ENCODE data around the gene LSM10.
A peak's percentile ranks its signal among the peaks of the same experiment; 100 is the strongest.

LSM10 gene

DNA sequence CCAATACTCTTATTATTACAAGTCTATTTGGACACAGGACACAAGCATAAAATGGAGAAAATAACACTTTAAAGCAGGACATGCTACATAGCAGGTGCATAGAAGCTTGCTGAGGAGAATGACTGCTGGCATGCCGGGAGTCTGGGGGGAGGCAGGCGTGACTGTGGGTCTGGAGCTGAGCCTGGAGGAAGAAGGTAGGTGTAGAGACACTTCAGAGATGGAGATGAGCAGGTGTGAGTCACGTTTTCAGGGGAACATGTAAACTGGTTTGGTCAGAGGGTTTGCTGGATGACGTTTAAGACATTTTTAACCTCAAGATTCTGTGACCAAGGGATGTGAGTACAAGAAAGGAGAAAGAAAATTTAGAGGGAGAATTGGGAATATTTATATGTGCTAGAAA lies 28.1 kb upstream of the LSM10 start:
- WGBS (ENCODE audit: extremely low coverage, insufficient coverage, insufficient read length) = no CpG with 5 or more reads among the region's 4 CpGs
- H3K4me1 ChIP-seq (ENCODE audit: control insufficient read depth in 1 of 2, insufficient read depth in 2 of 2, low read length in 2 of 2) = peaks cover 0 to 7% of the 10 kb centered on the region in 2 experiments

DNA sequence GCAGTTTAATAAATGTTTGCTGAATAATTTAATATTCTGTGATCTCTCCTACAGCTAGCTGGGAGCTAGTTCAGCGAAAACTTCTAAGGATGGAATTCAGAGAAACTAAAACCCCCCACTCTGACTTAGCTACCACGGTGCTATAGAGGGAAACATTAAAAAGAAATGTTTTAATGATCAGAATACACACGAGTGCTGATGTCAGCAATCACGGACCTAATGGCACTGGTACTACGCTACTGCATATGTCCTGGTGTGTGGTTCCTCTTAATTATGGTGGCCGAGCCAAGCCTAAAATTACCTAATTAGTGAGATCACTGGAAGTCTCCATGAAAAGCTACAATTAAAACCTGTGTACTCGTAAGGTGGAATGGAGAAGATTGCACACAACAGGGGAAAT lies 23.9 kb upstream of the LSM10 start:
- Histone ChIP-seq H2BK5ac (ENCODE audit: low read depth, low read length, poor library complexity) (no peak overlapping the region), H3K79me2 (ENCODE audit: control insufficient read depth, insufficient read depth, low read length, poor library complexity) (no peaks in the 10 kb centered on the region), H3K4me1 (ENCODE audit: control insufficient read depth in 1 of 2, insufficient read depth in 2 of 2, low read length in 2 of 2) (peaks cover 0 to 7% of the 10 kb centered on the region in 2 experiments), H3K79me1 (ENCODE audit: low read length) (peaks cover 3% of the 10 kb centered on the region), H3K9ac (ENCODE audit: low read length) (no peak overlapping the region), H3K18ac (ENCODE audit: low read length) (no peak overlapping the region), H2BK120ac (ENCODE audit: insufficient read depth, low read length, poor library complexity) (no peak overlapping the region), H2AK5ac (ENCODE audit: low read length) (no peak overlapping the region), H3K4me2 (ENCODE audit: low read length) (no peak overlapping the region), H3K36me3 (ENCODE audit: control insufficient read depth in 1 of 2, insufficient read depth in 2 of 2, low read length in 2 of 2) (peaks cover 0 to 2% of the 10 kb centered on the region in 2 experiments), H3K14ac (ENCODE audit: low read length) (no peak overlapping the region), H4K12ac (ENCODE audit: low read depth, low read length) (no peak overlapping the region), H3K9me3 (ENCODE audit: insufficient read depth, low read depth, low read length) (no peaks in the 10 kb centered on the region), H4K8ac (ENCODE audit: low read depth, low read length) (no peak overlapping the region), H3K27me3 (ENCODE audit: insufficient read depth, low read length) (no peaks in the 10 kb centered on the region), H3K4me3 (ENCODE audit: low read depth, low read length) (no peak overlapping the region), H3K23ac (ENCODE audit: low read length) (no peak overlapping the region), H2BK12ac (ENCODE audit: low read length) (no peak overlapping the region), H3K4ac (ENCODE audit: low read depth, low read length) (no peak overlapping the region), H4K91ac (ENCODE audit: low read depth, low read length) (no peak overlapping the region), H3K27ac (ENCODE audit: low read depth, low read length) (no peak overlapping the region), H2AFZ (ENCODE audit: insufficient read depth, low read length, poor library complexity) (no peak overlapping the region)
- no peak for DNase-seq
- WGBS (ENCODE audit: extremely low coverage, insufficient coverage, insufficient read length) = no CpG with 5 or more reads among the region's 7 CpGs

More for the DNA sequence above, 28.1 kb upstream of the LSM10 start:
- no peak overlapping the region for H3K18ac ChIP-seq (ENCODE audit: low read length)
- H3K27me3 ChIP-seq (ENCODE audit: insufficient read depth, low read length) = no peaks in the 10 kb centered on the region
- no peak overlapping the region for H4K91ac ChIP-seq (ENCODE audit: low read depth, low read length)
- H2BK5ac ChIP-seq (ENCODE audit: low read depth, low read length, poor library complexity) = no peak overlapping the region
- no peak overlapping the region for H2AK5ac ChIP-seq (ENCODE audit: low read length)
- no peak overlapping the region for H4K8ac ChIP-seq (ENCODE audit: low read depth, low read length)
- H3K4me3 ChIP-seq (ENCODE audit: low read depth, low read length) = no peak overlapping the region
- H3K9ac ChIP-seq (ENCODE audit: low read length) = no peak overlapping the region
- H3K14ac ChIP-seq (ENCODE audit: low read length) = no peak overlapping the region
- no peaks in the 10 kb centered on the region for H3K9me3 ChIP-seq (ENCODE audit: insufficient read depth, low read depth, low read length)
- H3K23ac ChIP-seq (ENCODE audit: low read length) = no peak overlapping the region
- no peak overlapping the region for H3K4me2 ChIP-seq (ENCODE audit: low read length)
- no peaks in the 10 kb centered on the region for H3K79me2 ChIP-seq (ENCODE audit: control insufficient read depth, insufficient read depth, low read length, poor library complexity)
- H2BK120ac ChIP-seq (ENCODE audit: insufficient read depth, low read length, poor library complexity) = no peak overlapping the region
- peak; percentile 48 to 71 for DNase-seq
- peak overlapping the region; percentile 11 for H3K27ac ChIP-seq (ENCODE audit: low read depth, low read length)
- H3K4ac ChIP-seq (ENCODE audit: low read depth, low read length) = no peak overlapping the region
- H3K79me1 ChIP-seq (ENCODE audit: low read length) = peaks cover 3% of the 10 kb centered on the region
- no peak overlapping the region for H2BK12ac ChIP-seq (ENCODE audit: low read length)
- H3K36me3 ChIP-seq (ENCODE audit: control insufficient read depth in 1 of 2, insufficient read depth in 2 of 2, low read length in 2 of 2) = no peaks in the 10 kb centered on the region
- H2AFZ ChIP-seq (ENCODE audit: insufficient read depth, low read length, poor library complexity) = no peak overlapping the region
- no peak overlapping the region for H4K12ac ChIP-seq (ENCODE audit: low read depth, low read length)

GRCh38 chr1:36420836-36421317 lies 23.2 kb upstream of the LSM10 start:
- H3K14ac ChIP-seq (ENCODE audit: low read length) = no peak overlapping the region

GRCh38 chr1:36420409-36420808 lies 22.7 kb upstream of the LSM10 start:
- no peak for DNase-seq
- Histone ChIP-seq H3K4me2 (ENCODE audit: low read length) (no peak overlapping the region), H3K36me3 (ENCODE audit: control insufficient read depth in 1 of 2, insufficient read depth in 2 of 2, low read length in 2 of 2) (peaks cover 0 to 5% of the 10 kb centered on the region in 2 experiments), H4K12ac (ENCODE audit: low read depth, low read length) (no peak overlapping the region), H3K4me1 (ENCODE audit: control insufficient read depth in 1 of 2, insufficient read depth in 2 of 2, low read length in 2 of 2) (peaks cover 0 to 3% of the 10 kb centered on the region in 2 experiments), H2AFZ (ENCODE audit: insufficient read depth, low read length, poor library complexity) (no peak overlapping the region), H2BK12ac (ENCODE audit: low read length) (no peak overlapping the region), H2BK120ac (ENCODE audit: insufficient read depth, low read length, poor library complexity) (no peak overlapping the region), H2AK5ac (ENCODE audit: low read length) (no peak overlapping the region), H3K14ac (ENCODE audit: low read length) (no peak overlapping the region), H3K27me3 (ENCODE audit: insufficient read depth, low read length) (no peaks in the 10 kb centered on the region), H2BK5ac (ENCODE audit: low read depth, low read length, poor library complexity) (no peak overlapping the region), H3K79me2 (ENCODE audit: control insufficient read depth, insufficient read depth, low read length, poor library complexity) (no peaks in the 10 kb centered on the region), H3K27ac (ENCODE audit: low read depth, low read length) (no peak overlapping the region), H3K9ac (ENCODE audit: low read length) (no peak overlapping the region), H4K8ac (ENCODE audit: low read depth, low read length) (no peak overlapping the region), H3K18ac (ENCODE audit: low read length) (no peak overlapping the region), H3K4ac (ENCODE audit: low read depth, low read length) (no peak overlapping the region), H4K91ac (ENCODE audit: low read depth, low read length) (no peak overlapping the region), H3K9me3 (ENCODE audit: insufficient read depth, low read depth, low read length) (no peaks in the 10 kb centered on the region), H3K79me1 (ENCODE audit: low read length) (peaks cover 3% of the 10 kb centered on the region), H3K23ac (ENCODE audit: low read length) (no peak overlapping the region), H3K4me3 (ENCODE audit: low read depth, low read length) (no peak overlapping the region)
- WGBS (ENCODE audit: extremely low coverage, insufficient coverage, insufficient read length) = no CpG with 5 or more reads among the region's 5 CpGs

More at GRCh38 chr1:36420836-36421317, 23.2 kb upstream of the LSM10 start:
- H3K4me1 ChIP-seq (ENCODE audit: control insufficient read depth in 1 of 2, insufficient read depth in 2 of 2, low read length in 2 of 2) = peaks cover 0 to 3% of the 10 kb centered on the region in 2 experiments
- no peak overlapping the region for H3K23ac ChIP-seq (ENCODE audit: low read length)
- no peak overlapping the region for H3K27ac ChIP-seq (ENCODE audit: low read depth, low read length)
- peak overlapping the region; percentile 0 for H3K9ac ChIP-seq (ENCODE audit: low read length)
- H3K4me2 ChIP-seq (ENCODE audit: low read length) = no peak overlapping the region
- H2BK12ac ChIP-seq (ENCODE audit: low read length) = peak overlapping the region; percentile 37
- H3K27me3 ChIP-seq (ENCODE audit: insufficient read depth, low read length) = no peaks in the 10 kb centered on the region
- no CpG with 5 or more reads among the region's 13 CpGs for WGBS (ENCODE audit: extremely low coverage, insufficient coverage, insufficient read length)
- peak overlapping the region; percentile 5 for H3K4ac ChIP-seq (ENCODE audit: low read depth, low read length)
- no peak overlapping the region for H3K4me3 ChIP-seq (ENCODE audit: low read depth, low read length)
- peak overlapping the region; percentile 13 for H2BK5ac ChIP-seq (ENCODE audit: low read depth, low read length, poor library complexity)
- H4K12ac ChIP-seq (ENCODE audit: low read depth, low read length) = peak overlapping the region; percentile 6
- DNase-seq = peak; percentile 82 to 92
- peak overlapping the region; percentile 21 for H4K8ac ChIP-seq (ENCODE audit: low read depth, low read length)
- peak overlapping the region; percentile 12 for H3K18ac ChIP-seq (ENCODE audit: low read length)
- no peaks in the 10 kb centered on the region for H3K79me2 ChIP-seq (ENCODE audit: control insufficient read depth, insufficient read depth, low read length, poor library complexity)
- no peaks in the 10 kb centered on the region for H3K9me3 ChIP-seq (ENCODE audit: insufficient read depth, low read depth, low read length)
- peak overlapping the region; percentile 60 for H4K91ac ChIP-seq (ENCODE audit: low read depth, low read length)
- no peak overlapping the region for H2AK5ac ChIP-seq (ENCODE audit: low read length)
- peak overlapping the region; percentile 13 for H2AFZ ChIP-seq (ENCODE audit: insufficient read depth, low read length, poor library complexity)
- H3K36me3 ChIP-seq (ENCODE audit: control insufficient read depth in 1 of 2, insufficient read depth in 2 of 2, low read length in 2 of 2) = peaks cover 0 to 5% of the 10 kb centered on the region in 2 experiments
- H2BK120ac ChIP-seq (ENCODE audit: insufficient read depth, low read length, poor library complexity) = peak overlapping the region; percentile 9
- H3K79me1 ChIP-seq (ENCODE audit: low read length) = peaks cover 3% of the 10 kb centered on the region
